Measurements from ENCODE around the gene TGM5. TPM values are rescaled to one million over a fixed set of nuclear protein-coding genes. Genes with fewer than 3 reads are reported as not detected.
A peak's percentile ranks its signal among the peaks of the same experiment; 100 is the strongest.

TGM5 gene
- total and polyA plus RNA-seq, 7 donors = 0.03 to 0.78 (median 0.06) TPM; not detected in 4

GRCh38 chr15:43270113-43270665 lies 3.5 kb upstream of the TGM5 start:
- Histone ChIP-seq H3K27me3 (ENCODE audit: insufficient read depth in 3 of 3, low read length in 2 of 3) (no peaks in the 10 kb centered on the region), H3K4me3 (no peak overlapping the region), H3K9me3 (peaks cover 3% of the 10 kb centered on the region), H3K4me1 (peaks cover 6% of the 10 kb centered on the region), H3K36me3 (ENCODE audit: insufficient read depth in 1 of 2, low read depth in 1 of 2) (no peaks in the 10 kb centered on the region), H3K27ac (no peak overlapping the region)
- ATAC-seq (no peak), DNase-seq (no peak)
- intact Hi-C loops (cut with DNase I) = no loop called here
- no peak for TF ChIP-seq CTCF (IDR thresholded peaks at IDR 0.05)
- 68 to 89% (median 75%) methylated on average over 5 of the region's 5 CpGs for WGBS, 3 donors

- peaks cover 3% of the 10 kb centered on the region for H3K9me3 ChIP-seq
- intact Hi-C loops (cut with DNase I) = no loop called here
- WGBS, 3 donors = 63 to 68% (median 65%) methylated on average over 11 of the region's 11 CpGs
- DNase-seq (no peak), ATAC-seq (peak in 2 of 4 donors; percentile 66 to 67)
- H3K27me3 ChIP-seq (ENCODE audit: insufficient read depth in 3 of 3, low read length in 2 of 3) = no peaks in the 10 kb centered on the region
- no peak overlapping the region for H3K4me3 ChIP-seq
- H3K4me1 ChIP-seq = no peaks in the 10 kb centered on the region
- H3K27ac ChIP-seq = no peak overlapping the region
- peak; percentile 10 for TF ChIP-seq CTCF (IDR thresholded peaks at IDR 0.05)
- no peaks in the 10 kb centered on the region for H3K36me3 ChIP-seq (ENCODE audit: insufficient read depth in 1 of 2, low read depth in 1 of 2)
Measured at GRCh38 chr15:43268111-43269105, 1.7 kb upstream of the TGM5 start.

GRCh38 chr15:43267439-43267838 lies 711 bp upstream of the TGM5 start:
- no peak for ATAC-seq
- 73 to 96% (median 91%) methylated on average over 2 of the region's 2 CpGs for WGBS, 3 donors
- intact Hi-C loops (cut with DNase I) = no loop called here
- no peak for DNase-seq
- Histone ChIP-seq H3K27me3 (ENCODE audit: insufficient read depth in 3 of 3, low read length in 2 of 3) (no peaks in the 10 kb centered on the region), H3K36me3 (ENCODE audit: insufficient read depth in 1 of 2, low read depth in 1 of 2) (no peaks in the 10 kb centered on the region), H3K9me3 (peaks cover 3% of the 10 kb centered on the region), H3K4me3 (no peak overlapping the region), H3K27ac (no peak overlapping the region), H3K4me1 (no peaks in the 10 kb centered on the region)
- TF ChIP-seq CTCF (IDR thresholded peaks at IDR 0.05) = no peak

GRCh38 chr15:43266386-43266785 lies 342 bp downstream of the TGM5 start:
- Histone ChIP-seq H3K9me3 (no peaks in the 10 kb centered on the region), H3K36me3 (ENCODE audit: insufficient read depth in 1 of 2, low read depth in 1 of 2) (no peaks in the 10 kb centered on the region), H3K27ac (no peak overlapping the region), H3K4me1 (no peaks in the 10 kb centered on the region), H3K27me3 (ENCODE audit: insufficient read depth in 3 of 3, low read length in 2 of 3) (no peaks in the 10 kb centered on the region), H3K4me3 (no peak overlapping the region)
- 93 to 100% (median 99%) methylated on average over 2 of the region's 2 CpGs for WGBS, 3 donors
- intact Hi-C loops (cut with DNase I) = no loop called here
- TF ChIP-seq CTCF (IDR thresholded peaks at IDR 0.05) = no peak
- ATAC-seq = no peak
- no peak for DNase-seq
